Bone marrow (tissue), 2 donors: ENCODE measurements around the gene SMAD1.
A peak's percentile ranks its signal among the peaks of the same experiment; 100 is the strongest.

Experiments
- DNase-seq, 2 donors: peaks; one replicate each; lab custom pipeline; 2025; lab: John Stamatoyannopoulos, UW

SMAD1 gene

GRCh38 chr4:145481164-145481941 is at the start of gene SMAD1:
Gene SMAD1 (plus strand): TSS chr4:145481853. CDS start chr4:145514614, 32,761 bp downstream.
- peak; percentile 33 to 48 for DNase-seq

GRCh38 chr4:145433684-145434083 is 48.0 kb upstream of the SMAD1 start:
- no peak for DNase-seq

- no peak for DNase-seq
Measured at GRCh38 chr4:145435646-145436045, 46.0 kb upstream of the SMAD1 start.

GRCh38 chr4:145436114-145436513 is 45.5 kb upstream of the SMAD1 start:
- DNase-seq = no peak

- no peak for DNase-seq
Measured at GRCh38 chr4:145436796-145437195, 44.9 kb upstream of the SMAD1 start.

GRCh38 chr4:145437466-145437865 is 44.2 kb upstream of the SMAD1 start:
- no peak for DNase-seq

- DNase-seq = no peak
Measured at GRCh38 chr4:145438298-145438697, 43.4 kb upstream of the SMAD1 start.

GRCh38 chr4:145440292-145441007 is 41.2 kb upstream of the SMAD1 start:
- no peak for DNase-seq

GRCh38 chr4:145446184-145446583 is 35.5 kb upstream of the SMAD1 start:
- no peak for DNase-seq

- no peak for DNase-seq
Measured at GRCh38 chr4:145451895-145452294, 29.8 kb upstream of the SMAD1 start.

- DNase-seq = no peak
Measured at GRCh38 chr4:145452447-145453162, 29.0 kb upstream of the SMAD1 start.

- DNase-seq = no peak
Measured at GRCh38 chr4:145453163-145453520, 28.5 kb upstream of the SMAD1 start.

- no peak for DNase-seq
Measured at GRCh38 chr4:145473203-145473602, 8.4 kb upstream of the SMAD1 start.

- DNase-seq = peak in 1 of 2 donors; percentile 84
Measured at GRCh38 chr4:145480257-145480656, 1.4 kb upstream of the SMAD1 start.

- DNase-seq = no peak
Measured at GRCh38 chr4:145481942-145482208, 222 bp downstream of the SMAD1 start.

GRCh38 chr4:145482209-145483037 is 770 bp downstream of the SMAD1 start:
- peak; percentile 47 to 57 for DNase-seq

- DNase-seq = no peak
Measured at GRCh38 chr4:145483514-145483913, 1.9 kb downstream of the SMAD1 start.

GRCh38 chr4:145484225-145484846 is 2.7 kb downstream of the SMAD1 start:
- DNase-seq = no peak

- DNase-seq = no peak
Measured at GRCh38 chr4:145485120-145485519, 3.5 kb downstream of the SMAD1 start.

GRCh38 chr4:145486603-145487002 is 5.0 kb downstream of the SMAD1 start:
- DNase-seq = no peak

- DNase-seq = peak in 1 of 2 donors; percentile 63
Measured at GRCh38 chr4:145487631-145488030, 6.0 kb downstream of the SMAD1 start.

GRCh38 chr4:145488310-145488709 is 6.7 kb downstream of the SMAD1 start:
- no peak for DNase-seq
